Panc1 (cell line): Measurements from ENCODE around the gene TGDS.

Experiments
- CTCF ChIP-seq: fragments of 450-650 bp; IDR thresholded peaks from 2 replicates; pipeline ENCODE4 v1.5.1; 2017; ENCODE audit warnings: mild to moderate bottlenecking
- POLR2AphosphoS5 ChIP-seq: IDR thresholded peaks from 2 replicates; pipeline ENCODE4 v1.6.1; 2012; ENCODE audit warnings: mild to moderate bottlenecking, low read depth, low read length, moderate library complexity
- SIN3A ChIP-seq: IDR thresholded peaks from 2 replicates; pipeline ENCODE4 v1.6.1; 2012; ENCODE audit warnings: low read depth, mild to moderate bottlenecking, low read length, moderate library complexity, borderline replicate concordance; ENCODE audit not compliant: insufficient read depth

GRCh38 chr13:94622344-94622743, 26.4 kb upstream of the TGDS start:
- TF ChIP-seq CTCF: no peak
- no peak for TF ChIP-seq SIN3A
- no peak for TF ChIP-seq POLR2AphosphoS5
